ENCODE measurements around the gene CPSF3. TPM values are rescaled to one million over a fixed set of nuclear protein-coding genes. Genes with fewer than 3 reads are reported as not detected.

Gene CPSF3
- total and polyA plus RNA-seq, 2 of the 13 experiments (the other 11 are each of a cell fraction or from before 2014, with no cell fraction given): 19.8 to 93.0 TPM

DNA sequence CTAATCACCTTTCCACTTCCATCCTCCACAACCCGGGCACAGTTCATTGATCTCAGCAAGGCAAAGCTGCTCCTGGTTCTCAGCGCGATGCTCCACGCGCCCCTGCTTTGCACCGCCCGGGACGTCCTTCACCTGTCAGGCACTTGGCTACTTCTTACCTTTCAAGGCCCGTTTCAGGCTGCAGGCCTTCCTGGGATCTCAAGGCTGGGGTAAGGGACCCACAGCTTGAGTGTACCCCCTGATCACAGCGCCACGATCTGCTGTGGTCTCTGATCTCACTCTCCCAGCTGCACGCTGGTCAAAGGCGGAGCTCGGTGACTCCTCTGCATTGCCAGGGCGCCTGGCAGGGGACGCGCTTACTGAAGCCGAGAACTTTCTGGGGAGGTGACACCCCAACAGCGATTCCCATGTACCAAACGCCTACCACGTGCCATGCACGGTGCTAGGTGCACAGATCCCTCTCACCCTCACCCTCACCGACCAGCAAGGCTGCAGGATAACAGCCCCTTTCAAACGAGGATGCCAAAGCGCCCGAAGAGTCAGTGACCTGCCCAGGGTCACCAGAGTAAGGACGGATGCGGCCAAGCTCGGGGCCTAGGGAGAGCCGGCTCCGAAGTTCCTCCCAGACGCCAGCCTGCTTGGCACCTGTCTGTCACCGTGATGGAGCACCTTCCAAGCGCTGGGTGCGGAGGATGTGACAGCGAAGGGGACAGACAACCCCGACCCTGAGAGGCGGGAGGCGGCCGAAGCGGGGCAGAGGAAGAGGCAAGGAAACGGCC lies 944 bp upstream of the CPSF3 start (continued):
- TF ChIP-seq ISL2 (CRISPR knock-in tag; IDR thresholded peaks at IDR 0.05): no peak
- TF ChIP-seq PBX2 (CRISPR knock-in tag; IDR thresholded peaks at IDR 0.05): peak; percentile 64
- TF ChIP-seq FOXA3 (CRISPR knock-in tag; IDR thresholded peaks at IDR 0.05): no peak
- TF ChIP-seq ATF6 (CRISPR knock-in tag; conservative IDR thresholded peaks at IDR 0.05): no peak
- peak; percentile 11; the same call in 1 of the 2 replicates for TF ChIP-seq ZNF263 (CRISPR knock-in tag; IDR thresholded peaks at IDR 0.05)
- no peak for TF ChIP-seq LCORL (IDR thresholded peaks at IDR 0.05)
- TF ChIP-seq LCORL (CRISPR knock-in tag; IDR thresholded peaks at IDR 0.05): peak; percentile 48; the same call in 1 of the 2 replicates
- TF ChIP-seq, protein P1, sequence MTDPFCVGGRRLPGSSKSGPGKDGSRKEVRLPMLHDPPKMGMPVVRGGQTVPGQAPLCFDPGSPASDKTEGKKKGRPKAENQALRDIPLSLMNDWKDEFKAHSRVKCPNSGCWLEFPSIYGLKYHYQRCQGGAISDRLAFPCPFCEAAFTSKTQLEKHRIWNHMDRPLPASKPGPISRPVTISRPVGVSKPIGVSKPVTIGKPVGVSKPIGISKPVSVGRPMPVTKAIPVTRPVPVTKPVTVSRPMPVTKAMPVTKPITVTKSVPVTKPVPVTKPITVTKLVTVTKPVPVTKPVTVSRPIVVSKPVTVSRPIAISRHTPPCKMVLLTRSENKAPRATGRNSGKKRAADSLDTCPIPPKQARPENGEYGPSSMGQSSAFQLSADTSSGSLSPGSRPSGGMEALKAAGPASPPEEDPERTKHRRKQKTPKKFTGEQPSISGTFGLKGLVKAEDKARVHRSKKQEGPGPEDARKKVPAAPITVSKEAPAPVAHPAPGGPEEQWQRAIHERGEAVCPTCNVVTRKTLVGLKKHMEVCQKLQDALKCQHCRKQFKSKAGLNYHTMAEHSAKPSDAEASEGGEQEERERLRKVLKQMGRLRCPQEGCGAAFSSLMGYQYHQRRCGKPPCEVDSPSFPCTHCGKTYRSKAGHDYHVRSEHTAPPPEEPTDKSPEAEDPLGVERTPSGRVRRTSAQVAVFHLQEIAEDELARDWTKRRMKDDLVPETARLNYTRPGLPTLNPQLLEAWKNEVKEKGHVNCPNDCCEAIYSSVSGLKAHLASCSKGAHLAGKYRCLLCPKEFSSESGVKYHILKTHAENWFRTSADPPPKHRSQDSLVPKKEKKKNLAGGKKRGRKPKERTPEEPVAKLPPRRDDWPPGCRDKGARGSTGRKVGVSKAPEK (CRISPR knock-in tag; IDR thresholded peaks at IDR 0.05; ENCODE audit: borderline replicate concordance): peak; percentile 72; the same call in 1 of the 2 replicates
- no peak; the same call in 1 of the 2 replicates for TF ChIP-seq ZFP82 (CRISPR knock-in tag; IDR thresholded peaks at IDR 0.05; ENCODE audit: borderline replicate concordance)
- TF ChIP-seq NONO (IDR thresholded peaks at IDR 0.05): no peak
- no peak; the same call in 1 of the 2 replicates for TF ChIP-seq NONO (CRISPR knock-in tag; conservative IDR thresholded peaks at IDR 0.05)
- peak; percentile 62; the same call in 1 of the 2 replicates for TF ChIP-seq ZMYM3 (CRISPR knock-in tag; IDR thresholded peaks at IDR 0.05)
- TF ChIP-seq MEIS1 (CRISPR knock-in tag; IDR thresholded peaks at IDR 0.05; ENCODE audit: borderline replicate concordance): no peak; the same call in 1 of the 2 replicates
- TF ChIP-seq, protein P2, sequence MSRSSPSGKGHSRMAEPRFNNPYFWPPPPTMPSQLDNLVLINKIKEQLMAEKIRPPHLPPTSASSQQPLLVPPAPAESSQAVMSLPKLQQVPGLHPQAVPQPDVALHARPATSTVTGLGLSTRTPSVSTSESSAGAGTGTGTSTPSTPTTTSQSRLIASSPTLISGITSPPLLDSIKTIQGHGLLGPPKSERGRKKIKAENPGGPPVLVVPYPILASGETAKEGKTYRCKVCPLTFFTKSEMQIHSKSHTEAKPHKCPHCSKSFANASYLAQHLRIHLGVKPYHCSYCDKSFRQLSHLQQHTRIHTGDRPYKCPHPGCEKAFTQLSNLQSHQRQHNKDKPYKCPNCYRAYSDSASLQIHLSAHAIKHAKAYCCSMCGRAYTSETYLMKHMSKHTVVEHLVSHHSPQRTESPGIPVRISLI (CRISPR knock-in tag; IDR thresholded peaks at IDR 0.05; ENCODE audit: borderline replicate concordance): no peak
- peak; percentile 54; the same call in 1 of the 2 replicates for TF ChIP-seq ZMYM2 (CRISPR knock-in tag; IDR thresholded peaks at IDR 0.05)
- TF ChIP-seq HDAC6 (IDR thresholded peaks at IDR 0.05; ENCODE audit: low read depth, low read length): no peak
- TF ChIP-seq MXI1 (IDR thresholded peaks at IDR 0.05; ENCODE audit: borderline replicate concordance, low read depth, low read length): no peak
- TF ChIP-seq PHF5A (CRISPR knock-in tag; IDR thresholded peaks at IDR 0.05; ENCODE audit: low read depth, unreplicated experiment): no peak
- TF ChIP-seq, protein P3, sequence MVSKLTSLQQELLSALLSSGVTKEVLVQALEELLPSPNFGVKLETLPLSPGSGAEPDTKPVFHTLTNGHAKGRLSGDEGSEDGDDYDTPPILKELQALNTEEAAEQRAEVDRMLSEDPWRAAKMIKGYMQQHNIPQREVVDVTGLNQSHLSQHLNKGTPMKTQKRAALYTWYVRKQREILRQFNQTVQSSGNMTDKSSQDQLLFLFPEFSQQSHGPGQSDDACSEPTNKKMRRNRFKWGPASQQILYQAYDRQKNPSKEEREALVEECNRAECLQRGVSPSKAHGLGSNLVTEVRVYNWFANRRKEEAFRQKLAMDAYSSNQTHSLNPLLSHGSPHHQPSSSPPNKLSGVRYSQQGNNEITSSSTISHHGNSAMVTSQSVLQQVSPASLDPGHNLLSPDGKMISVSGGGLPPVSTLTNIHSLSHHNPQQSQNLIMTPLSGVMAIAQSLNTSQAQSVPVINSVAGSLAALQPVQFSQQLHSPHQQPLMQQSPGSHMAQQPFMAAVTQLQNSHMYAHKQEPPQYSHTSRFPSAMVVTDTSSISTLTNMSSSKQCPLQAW (CRISPR knock-in tag; IDR thresholded peaks at IDR 0.05): no peak; the same call in 1 of the 2 replicates
- peak; percentile 71; the same call in 1 of the 2 replicates for TF ChIP-seq ZFP37 (CRISPR knock-in tag; IDR thresholded peaks at IDR 0.05; ENCODE audit: borderline replicate concordance)
- TF ChIP-seq NR3C1 (CRISPR knock-in tag; IDR thresholded peaks at IDR 0.05): no peak
